H1 (cell line): ENCODE measurements around the gene ARHGAP12. TPM values are rescaled to one million over a fixed set of nuclear protein-coding genes. Genes with fewer than 3 reads are reported as not detected.

Experiments
- CTCF ChIA-PET: fragments of 300-600 bp; sonication (Branson Sonifier 250); formaldehyde crosslinking; loops from one replicate; lab custom pipeline; 2021; ENCODE audit not compliant: partially characterized antibody; lab: Charles Lee
- POLR2A ChIA-PET: fragments of 300-600 bp; sonication (Branson Sonifier 250); formaldehyde crosslinking; loops from one replicate; lab custom pipeline; 2021; ENCODE audit warnings: inconsistent platforms; ENCODE audit not compliant: partially characterized antibody; lab: Charles Lee
- DNase-seq, 2 experiments: peaks; one replicate each; pipeline versions ENCODE4 v3.0.0 to v3.0.0-alpha.2; 2010 to 2022; ENCODE audit warnings: low spot score in 2 of 2, low read depth in 1 of 2, mixed read lengths in 1 of 2
- FAIRE-seq: peaks from 2 replicates; lab custom pipeline; 2011; peaks lifted over from hg19 to GRCh38; lab: Jason Lieb, UNC
- H2AFZ ChIP-seq: 2 replicates; pipeline ENCODE4 v1.8.1; 2012; ENCODE audit warnings: low read length, inconsistent platforms
- H2AK5ac ChIP-seq: 2 replicates; pipeline ENCODE4 v1.6.1; 2013; ENCODE audit warnings: low read depth, low read length
- H2BK120ac ChIP-seq: replicated peaks from 2 replicates; pipeline ENCODE3; 2013; ENCODE audit warnings: low read depth, low read length, inconsistent platforms
- H2BK12ac ChIP-seq: 2 replicates; pipeline ENCODE4 v1.6.1; 2013; ENCODE audit warnings: low read depth, low read length
- H2BK15ac ChIP-seq: 2 replicates; pipeline ENCODE4 v1.6.1; 2013; ENCODE audit warnings: low read length
- H2BK20ac ChIP-seq: 2 replicates; pipeline ENCODE4 v1.6.1; 2013; ENCODE audit warnings: low read length
- H2BK5ac ChIP-seq: 2 replicates; pipeline ENCODE4 v1.6.1; 2013; ENCODE audit warnings: low read depth, low read length
- H3K14ac ChIP-seq: 2 replicates; pipeline ENCODE4 v1.6.1; 2013; ENCODE audit warnings: inconsistent platforms; ENCODE audit not compliant: insufficient read length
- H3K18ac ChIP-seq: 2 replicates; pipeline ENCODE4 v1.6.1; 2013; ENCODE audit warnings: low read length; ENCODE audit errors: extremely low read depth
- H3K23ac ChIP-seq: 2 replicates; pipeline ENCODE4 v1.6.1; 2013; ENCODE audit warnings: inconsistent platforms; ENCODE audit not compliant: insufficient read length
- H3K23me2 ChIP-seq: 2 replicates; pipeline ENCODE4 v1.6.1; 2013; ENCODE audit warnings: low read depth, low read length
- H3K27ac ChIP-seq: 2 replicates; pipeline ENCODE4 v1.6.1; 2011; ENCODE audit warnings: low read depth, low read length, inconsistent platforms
- H3K27me3 ChIP-seq, 4 experiments: replicated peaks in 1 of 4; 1 replicate in 1 of 4; 2 replicates in 3 of 4; pipeline versions ENCODE4 v1.6.1 to v1.8.1; 2011 to 2013; ENCODE audit warnings: low read length in 3 of 4, mild to moderate bottlenecking in 3 of 4, inconsistent platforms in 2 of 4, mixed read lengths in 2 of 4, moderate library complexity in 1 of 4; ENCODE audit not compliant: control insufficient read depth in 3 of 4, insufficient read depth in 3 of 4; ENCODE audit errors: extremely low read depth in 1 of 4
- H3K36me3 ChIP-seq, 4 experiments: 2 replicates each; pipeline versions ENCODE4 v1.6.1 to v1.8.1; 2011 to 2013; ENCODE audit warnings: mild to moderate bottlenecking in 4 of 4, low read length in 3 of 4, moderate library complexity in 2 of 4, control low read depth in 1 of 4, inconsistent platforms in 1 of 4; ENCODE audit not compliant: insufficient read depth in 4 of 4, control insufficient read depth in 2 of 4
- H3K4ac ChIP-seq: replicated peaks from 2 replicates; pipeline ENCODE3; 2013; ENCODE audit warnings: low read length, low read depth, mixed read lengths, inconsistent platforms; ENCODE audit not compliant: insufficient read length
- H3K4me1 ChIP-seq, 4 experiments: replicated peaks in 1 of 4; 1 replicate in 1 of 4; 2 replicates in 3 of 4; pipeline versions ENCODE4 v1.6.1 to v1.8.1; 2011 to 2013; ENCODE audit warnings: low read length in 3 of 4, inconsistent platforms in 2 of 4, mixed read lengths in 1 of 4; ENCODE audit not compliant: insufficient read depth in 4 of 4, control insufficient read depth in 3 of 4
- H3K4me2 ChIP-seq, 2 experiments: 2 replicates each; pipeline versions ENCODE4 v1.6.1 to v1.8.1; 2011 to 2013; ENCODE audit warnings: low read depth in 2 of 2, low read length in 2 of 2, control low read depth in 1 of 2, inconsistent platforms in 1 of 2, mild to moderate bottlenecking in 1 of 2; ENCODE audit not compliant: insufficient read depth in 1 of 2
- H3K4me3 ChIP-seq, 4 experiments: fragments of 200-600, 300-600 bp in 1 of 4; sonication (generic), shearing (Covaris generic), sonication (Bioruptor Twin) in 1 of 4; 2 replicates each; pipeline versions ENCODE4 v1.5.1 to v1.8.1; 2011 to 2016; ENCODE audit warnings: low read length in 4 of 4, low read depth in 3 of 4, control low read depth in 2 of 4, inconsistent platforms in 2 of 4, mild to moderate bottlenecking in 2 of 4, mixed read lengths in 1 of 4, moderate library complexity in 1 of 4; ENCODE audit not compliant: insufficient read depth in 2 of 4; ENCODE audit errors: extremely low read depth in 1 of 4
- H3K56ac ChIP-seq: replicated peaks from 2 replicates; pipeline ENCODE3; 2013; ENCODE audit warnings: low read depth, mild to moderate bottlenecking, mixed read lengths, low read length, inconsistent platforms; ENCODE audit not compliant: insufficient read length
- H3K79me1 ChIP-seq: 2 replicates; pipeline ENCODE4 v1.6.1; 2013; ENCODE audit warnings: low read depth, low read length, control low read depth
- H3K79me2 ChIP-seq, 2 experiments: 2 replicates each; pipeline versions ENCODE4 v1.6.1 to v1.8.1; 2012 to 2013; ENCODE audit warnings: low read length in 2 of 2, mild to moderate bottlenecking in 2 of 2, inconsistent platforms in 1 of 2; ENCODE audit not compliant: insufficient read depth in 2 of 2, control insufficient read depth in 1 of 2
- H3K9ac ChIP-seq, 4 experiments: replicated peaks in 1 of 4; 1 replicate in 1 of 4; 2 replicates in 3 of 4; pipeline versions ENCODE4 v1.6.1 to v1.8.1; 2011 to 2013; ENCODE audit warnings: low read depth in 3 of 4, low read length in 3 of 4, control low read depth in 2 of 4, mild to moderate bottlenecking in 2 of 4, moderate library complexity in 2 of 4, inconsistent platforms in 1 of 4; ENCODE audit errors: extremely low read depth in 1 of 4
- H3K9me3 ChIP-seq, 2 experiments: 2 replicates each; pipeline versions ENCODE4 v1.6.1 to v1.8.1; 2012 to 2013; ENCODE audit warnings: mild to moderate bottlenecking in 2 of 2, moderate library complexity in 2 of 2, control low read depth in 1 of 2, inconsistent platforms in 1 of 2, low read depth in 1 of 2, low read length in 1 of 2, mixed read lengths in 1 of 2; ENCODE audit not compliant: insufficient read depth in 2 of 2
- H4K20me1 ChIP-seq, 2 experiments: replicated peaks in 1 of 2; 2 replicates each; pipeline versions ENCODE3 to v1.8.1; 2011 to 2013; ENCODE audit warnings: inconsistent platforms in 2 of 2, low read length in 2 of 2, mild to moderate bottlenecking in 1 of 2; ENCODE audit not compliant: insufficient read depth in 2 of 2, control insufficient read depth in 1 of 2
- H4K5ac ChIP-seq: 2 replicates; pipeline ENCODE4 v1.6.1; 2013; ENCODE audit warnings: low read length, low read depth, mixed read lengths, inconsistent platforms; ENCODE audit not compliant: insufficient read length
- H4K8ac ChIP-seq: 2 replicates; pipeline ENCODE4 v1.8.0; 2013; ENCODE audit warnings: mild to moderate bottlenecking, moderate library complexity, low read length, inconsistent platforms; ENCODE audit not compliant: insufficient read depth; ENCODE audit errors: extremely low read depth
- H4K91ac ChIP-seq: replicated peaks from 2 replicates; pipeline ENCODE3; 2013; ENCODE audit warnings: low read length, mixed read lengths, inconsistent platforms; ENCODE audit not compliant: insufficient read length
- BCL11A ChIP-seq, 2 experiments: IDR thresholded peaks; one replicate each; pipeline ENCODE4 v1.6.1; 2011; ENCODE audit warnings: low read depth in 2 of 2, low read length in 2 of 2, mild to moderate bottlenecking in 2 of 2
- NRF1 ChIP-seq: IDR thresholded peaks from 2 replicates; pipeline ENCODE4 v1.6.1; 2011; ENCODE audit warnings: mild to moderate bottlenecking, low read depth, low read length, improper control_type of control experiment
- RAD21 ChIP-seq, 2 experiments: IDR thresholded peaks in 1 of 2; conservative IDR thresholded peaks in 1 of 2; 2 replicates each; pipeline ENCODE4 v1.6.1; 2011; ENCODE audit warnings: low read depth in 2 of 2, low read length in 2 of 2, improper control_type of control experiment in 1 of 2, inconsistent platforms in 1 of 2, mild to moderate bottlenecking in 1 of 2, moderate library complexity in 1 of 2
- WGBS, 2 experiments: shearing (Covaris generic) in 1 of 2; methylation state at CpG; one replicate each; pipeline versions ENCODE4 v1.1.6 to v1.1.7; 2013 to 2015; ENCODE audit warnings: low lambda C conversion rate in 2 of 2, mixed read lengths in 2 of 2, inconsistent platforms in 1 of 2, low coverage in 1 of 2, missing lambda C conversion rate in 1 of 2; ENCODE audit not compliant: insufficient replicate concordance in 2 of 2, insufficient coverage in 1 of 2, insufficient read length in 1 of 2; ENCODE audit errors: extremely low coverage in 1 of 2, missing lambda C conversion rate in 1 of 2; 5-methylcytosine and 5-hydroxymethylcytosine counted together
- polyA plus RNA-seq, 7 experiments: library from polyadenylated mRNA; depleted of rRNA in 3 of 7; stranded (reverse) in 5 of 7; unstranded in 2 of 7; fragments of >200 nt in 5 of 7; fragments of 200-250 nt in 2 of 7; gene quantifications; 1 replicate in 5 of 7; 2 replicates in 1 of 7; 4 replicates in 1 of 7; pipeline versions ENCODE4 v1.2.1 to v1.2.3, GENCODE V29; 2011 to 2013; ENCODE audit warnings: missing spikeins in 2 of 7, mixed read lengths in 2 of 7
- total RNA-seq: library from RNA; stranded (reverse); fragmentation: NEBNext Ultra II Directional; extraction: Animal tissue kit (Norgen Biotek cat#: 25700); gene quantifications from 2 replicates; pipeline ENCODE4 v1.2.1, GENCODE V29; 2021

The ARHGAP12 gene
- total and polyA plus RNA-seq, 2 of the 8 experiments (the other 6 are each of a cell fraction or from before 2014, with no cell fraction given) = 10.1 to 39.0 TPM

DNA sequence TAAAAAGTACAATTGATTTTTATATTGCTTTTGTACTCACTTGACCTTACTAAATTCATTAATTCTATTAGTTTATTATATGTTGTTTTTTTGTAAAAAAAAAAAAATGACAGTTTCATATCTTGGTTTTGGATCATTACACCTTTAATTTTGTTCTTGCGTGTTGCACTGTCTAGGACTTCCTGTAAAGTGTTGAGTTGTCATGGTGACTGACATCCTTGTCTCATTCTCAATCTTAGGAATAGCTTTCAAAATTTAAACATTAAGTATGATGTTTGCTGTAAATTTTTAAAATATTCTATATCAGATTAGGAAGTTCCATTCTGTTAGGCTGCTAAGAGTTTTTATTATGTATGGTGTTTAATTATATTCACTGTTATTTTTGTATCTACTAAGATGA lies 139.1 kb downstream of the ARHGAP12 start:
- H3K23me2 ChIP-seq = no peaks in the 10 kb centered on the region
- no peak overlapping the region for H4K5ac ChIP-seq
- no peaks in the 10 kb centered on the region for H3K4me1 ChIP-seq
- H3K4me2 ChIP-seq = no peak overlapping the region
- no peaks in the 10 kb centered on the region for H3K36me3 ChIP-seq
- no peak overlapping the region for H3K4me3 ChIP-seq
- H3K27me3 ChIP-seq = no peaks in the 10 kb centered on the region
- no peak overlapping the region for H2BK5ac ChIP-seq
- no peak for TF ChIP-seq NRF1
- TF ChIP-seq RAD21 (IDR thresholded peaks at IDR 0.05 in 1 of 2, conservative IDR thresholded peaks at IDR 0.05 in 1 of 2; ENCODE audit: low read depth in 2 of 2, low read length in 2 of 2) = no peak
- no peak for TF ChIP-seq BCL11A (IDR thresholded peaks at IDR 0.05; ENCODE audit: low read depth in 2 of 2, low read length in 2 of 2)
- H4K8ac ChIP-seq = no peak overlapping the region
- ChIA-PET CTCF (no interaction called here), POLR2A (interaction anchor here (1.2 kb wide), 1 partner anchor 13 kb away, joined by 3 read pairs; no protein-coding TSS in a partner anchor)
- no peaks in the 10 kb centered on the region for H3K9me3 ChIP-seq
- no peak overlapping the region for H3K14ac ChIP-seq
- H3K27ac ChIP-seq = no peak overlapping the region
- H2BK15ac ChIP-seq = no peak overlapping the region
- H3K23ac ChIP-seq = no peak overlapping the region
- no peak overlapping the region for H2BK12ac ChIP-seq
- H2AK5ac ChIP-seq = no peak overlapping the region
- DNase-seq = no peak
- no peaks in the 10 kb centered on the region for H3K79me1 ChIP-seq
- H3K18ac ChIP-seq = no peak overlapping the region
- no peak overlapping the region for H2BK120ac ChIP-seq
- H3K79me2 ChIP-seq = no peaks in the 10 kb centered on the region
- FAIRE-seq = no peak
- WGBS, 2 experiments = 92% methylated on average over 1 of the region's 1 CpG; no CpG with 5 or more reads in 1 of the 2 experiments
- H4K20me1 ChIP-seq = no peaks in the 10 kb centered on the region
- H4K91ac ChIP-seq = no peak overlapping the region
- no peak overlapping the region for H3K9ac ChIP-seq
- H2AFZ ChIP-seq = no peak overlapping the region
- H3K56ac ChIP-seq = no peak overlapping the region
- H2BK20ac ChIP-seq = no peak overlapping the region
- no peak overlapping the region for H3K4ac ChIP-seq
